GM21529 (cell line): Measurements from ENCODE around the gene DEFB132.
A peak's percentile ranks its signal among the peaks of the same experiment; 100 is the strongest.

Experiments used
- ATAC-seq: cut with Tn5 transposase; IDR thresholded peaks from one replicate; pipeline ENCODE4 v1.9.1; 2021; ENCODE audit not compliant: unreplicated experiment

Gene DEFB132

GRCh38 chr20:295804-296203 lies 38.3 kb downstream of the DEFB132 start:
- ATAC-seq: no peak

DNA sequence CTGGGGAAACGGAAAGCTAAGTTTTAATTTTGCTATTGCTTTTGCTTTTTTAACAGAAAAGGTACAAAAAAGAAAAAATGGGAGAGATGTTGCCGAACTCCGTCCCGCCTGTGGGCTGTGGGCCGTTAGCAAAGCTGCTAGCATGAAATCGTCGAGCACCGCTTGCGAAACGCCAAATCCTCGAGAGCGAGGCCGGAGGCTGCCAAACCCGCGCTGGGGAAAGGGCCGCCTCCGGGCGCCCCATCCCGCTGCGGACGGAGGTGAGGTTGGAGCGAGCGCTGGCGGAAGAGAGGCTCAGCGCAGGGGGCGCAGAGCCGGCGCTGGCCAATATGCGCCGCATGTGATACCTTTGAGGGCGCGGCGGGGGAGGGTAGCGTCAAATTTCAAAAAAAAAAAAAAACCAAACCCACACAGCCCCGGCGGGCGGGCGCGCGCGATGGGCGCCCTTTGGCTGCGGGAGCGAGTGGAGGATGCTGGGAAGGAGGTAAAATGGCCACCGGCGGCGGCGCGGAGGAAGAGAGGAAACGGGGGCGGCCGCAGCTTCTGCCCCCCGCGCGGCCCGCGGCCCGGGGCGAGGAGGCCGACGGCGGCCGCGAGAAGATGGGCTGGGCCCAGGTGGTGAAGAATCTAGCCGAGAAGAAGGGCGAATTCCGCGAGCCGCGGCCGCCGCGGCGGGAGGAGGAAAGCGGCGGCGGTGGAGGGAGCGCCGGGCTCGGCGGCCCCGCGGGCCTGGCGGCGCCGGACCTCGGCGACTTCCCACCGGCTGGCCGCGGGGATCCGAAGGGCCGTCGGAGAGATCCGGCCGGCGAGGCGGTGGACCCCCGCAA lies 39.8 kb downstream of the DEFB132 start, which contains the start of gene ZCCHC3:
ZCCHC3 (plus strand) TSS at position 473 of the 827 bp plus-strand sequence; CDS start at position 490, 17 bp downstream.
- peak; percentile 85 for ATAC-seq

DNA sequence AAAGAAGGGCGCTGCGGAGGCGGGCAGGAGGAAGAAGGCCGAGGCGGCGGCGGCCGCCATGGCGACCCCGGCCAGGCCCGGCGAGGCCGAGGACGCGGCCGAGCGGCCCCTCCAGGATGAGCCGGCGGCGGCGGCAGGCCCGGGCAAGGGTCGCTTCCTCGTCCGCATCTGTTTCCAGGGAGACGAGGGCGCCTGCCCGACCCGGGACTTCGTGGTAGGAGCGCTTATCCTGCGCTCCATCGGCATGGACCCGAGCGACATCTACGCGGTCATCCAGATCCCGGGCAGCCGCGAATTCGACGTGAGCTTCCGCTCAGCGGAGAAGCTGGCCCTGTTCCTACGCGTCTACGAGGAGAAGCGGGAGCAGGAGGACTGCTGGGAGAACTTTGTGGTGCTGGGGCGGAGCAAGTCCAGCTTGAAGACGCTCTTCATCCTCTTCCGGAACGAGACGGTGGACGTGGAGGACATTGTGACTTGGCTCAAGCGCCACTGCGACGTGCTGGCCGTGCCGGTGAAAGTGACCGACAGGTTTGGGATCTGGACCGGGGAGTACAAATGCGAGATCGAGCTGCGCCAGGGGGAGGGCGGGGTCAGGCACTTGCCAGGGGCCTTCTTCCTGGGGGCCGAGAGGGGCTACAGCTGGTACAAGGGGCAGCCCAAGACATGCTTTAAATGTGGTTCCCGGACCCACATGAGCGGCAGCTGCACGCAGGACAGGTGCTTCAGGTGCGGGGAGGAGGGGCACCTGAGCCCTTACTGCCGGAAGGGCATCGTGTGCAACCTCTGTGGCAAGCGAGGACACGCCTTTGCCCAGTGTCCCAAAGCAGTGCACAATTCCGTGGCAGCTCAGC lies 40.6 kb downstream of the DEFB132 start:
- peak; percentile 32 for ATAC-seq

DNA sequence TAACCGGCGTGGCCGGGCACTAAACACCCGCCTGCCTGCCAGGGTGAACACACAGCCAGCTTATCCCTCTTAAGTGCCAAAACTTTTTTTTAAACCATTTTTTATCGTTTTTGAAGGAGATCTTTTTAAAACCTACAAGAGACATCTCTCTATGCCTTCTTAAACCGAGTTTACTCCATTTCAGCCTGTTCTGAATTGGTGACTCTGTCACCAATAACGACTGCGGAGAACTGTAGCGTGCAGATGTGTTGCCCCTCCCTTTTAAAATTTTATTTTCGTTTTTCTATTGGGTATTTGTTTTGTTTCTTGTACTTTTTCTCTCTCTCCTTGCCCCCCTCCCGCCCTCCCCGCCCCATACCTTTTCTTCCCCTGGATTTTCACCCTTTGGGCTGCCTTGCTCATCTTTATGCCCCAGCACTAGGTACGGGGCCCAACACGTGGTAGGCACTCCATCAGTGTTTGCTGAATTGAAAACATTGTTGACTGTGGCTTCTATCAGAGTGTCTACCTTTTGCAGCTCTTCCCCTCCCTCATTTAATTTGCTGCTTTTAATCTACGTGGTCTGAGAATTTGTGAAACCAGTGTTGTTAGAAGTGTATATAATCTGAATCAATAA lies 41.4 kb downstream of the DEFB132 start:
- no peak for ATAC-seq

- no peak for ATAC-seq
These were observed 42.9 kb downstream of the DEFB132 start for GRCh38 chr20:300345-300990.

GRCh38 chr20:301886-302848 lies 44.6 kb downstream of the DEFB132 start:
- no peak for ATAC-seq

DNA sequence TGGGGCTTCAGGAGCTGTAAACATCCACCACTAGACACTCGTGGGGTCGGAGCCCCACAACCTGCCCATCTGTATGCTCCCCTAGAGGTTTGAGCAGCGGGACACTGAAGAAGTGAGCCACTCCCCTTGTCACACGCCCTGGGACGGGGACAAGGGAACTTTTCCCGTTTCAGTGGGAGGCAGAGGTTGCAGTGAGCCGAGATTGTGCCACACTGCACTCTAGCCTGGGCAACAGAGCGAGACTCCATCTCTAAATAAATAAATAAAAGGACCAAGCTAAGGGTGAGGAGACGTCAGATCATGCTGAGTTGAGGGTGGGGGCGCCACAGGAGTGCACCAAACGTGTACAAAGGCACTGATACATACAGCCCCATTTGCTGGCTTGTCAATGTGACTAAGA lies 48.2 kb downstream of the DEFB132 start:
- no peak for ATAC-seq

- no peak for ATAC-seq
These were observed 51.0 kb downstream of the DEFB132 start for GRCh38 chr20:308427-309038.

GRCh38 chr20:309306-309840 lies 51.8 kb downstream of the DEFB132 start:
- no peak for ATAC-seq

DNA sequence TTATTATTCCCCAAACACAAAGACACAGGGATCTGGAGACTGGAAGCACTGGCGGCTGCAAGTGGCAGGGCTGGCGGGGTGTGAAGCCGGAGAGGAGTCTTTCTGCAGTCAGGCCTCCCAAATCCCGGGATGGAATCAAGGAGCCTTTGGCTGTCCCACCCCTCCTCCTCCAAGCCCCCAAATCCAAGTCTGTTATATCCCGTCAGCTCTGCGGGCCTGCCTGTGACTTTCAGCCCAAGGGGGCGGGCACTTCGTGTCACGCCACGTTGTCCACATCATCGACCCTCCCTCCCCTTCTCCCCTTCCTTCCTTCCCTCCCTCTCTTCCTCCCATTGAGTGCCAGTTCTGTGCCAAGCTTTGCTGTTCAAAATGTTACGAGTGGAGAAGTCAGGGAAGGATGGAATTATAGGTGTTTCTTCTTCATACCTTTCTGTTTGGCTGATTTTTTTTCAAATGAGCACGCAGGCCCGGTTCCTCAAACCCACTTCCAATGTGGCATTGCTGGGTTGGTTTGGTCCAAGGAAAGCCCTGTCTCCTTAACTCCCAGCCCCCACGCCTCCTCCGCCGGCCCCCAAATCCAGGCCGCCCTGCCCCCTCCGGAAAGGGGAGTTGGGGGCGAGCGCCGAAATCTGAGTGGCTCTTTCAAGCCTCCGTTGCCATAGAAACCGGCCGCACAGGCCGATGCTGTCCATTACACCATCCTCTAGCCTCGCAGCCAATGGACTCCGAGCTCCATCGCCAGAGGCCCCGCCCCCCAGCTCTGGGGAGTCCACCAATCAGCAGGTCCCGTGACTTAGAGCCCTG lies 52.5 kb downstream of the DEFB132 start:
- ATAC-seq: peak; percentile 99

DNA sequence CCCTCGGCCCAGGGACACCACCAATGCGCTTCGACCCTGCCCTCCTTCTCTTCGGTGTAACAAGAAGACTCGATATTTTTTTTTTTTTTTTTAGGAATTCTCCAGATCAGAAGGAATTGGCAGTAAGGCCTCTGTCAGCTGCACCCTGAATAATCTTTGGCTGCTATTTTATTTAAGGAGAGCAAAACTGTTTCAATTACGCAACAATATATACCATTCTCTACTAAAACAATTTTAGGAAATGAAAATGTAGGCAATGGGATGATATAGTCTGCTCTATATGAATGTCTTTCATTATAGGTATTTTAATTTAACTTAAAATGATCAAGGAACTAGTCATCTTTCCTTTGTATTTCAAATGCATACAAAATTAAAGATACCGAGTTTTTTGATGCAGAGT lies 53.1 kb downstream of the DEFB132 start:
- ATAC-seq: no peak
